T-helper 1 cell treated with Interleukin-12 subunit alpha and Interleukin-12 subunit beta and Interleukin-4 antibody, amounts not matched to agents 30 μg/mL and 1 μg/mL, for 36 hours (primary cell): ENCODE results near the gene MRGPRG.

Source experiments
- H3K27ac Mint-ChIP-seq: one replicate; pipeline ENCODE4 v1.8.0; 2021; ENCODE audit warnings: mild to moderate bottlenecking, mixed read lengths
- H3K27me3 Mint-ChIP-seq: one replicate; pipeline ENCODE4 v1.8.0; 2021; ENCODE audit warnings: low read depth, mixed read lengths
- H3K36me3 Mint-ChIP-seq: one replicate; pipeline ENCODE4 v1.8.0; 2021; ENCODE audit warnings: low read depth, mixed read lengths
- H3K4me1 Mint-ChIP-seq: one replicate; pipeline ENCODE4 v1.8.0; 2021; ENCODE audit warnings: low read depth, mixed read lengths
- H3K4me3 Mint-ChIP-seq: one replicate; pipeline ENCODE4 v1.8.0; 2021; ENCODE audit warnings: mild to moderate bottlenecking, moderate library complexity, mixed read lengths
- H3K9me3 Mint-ChIP-seq: one replicate; pipeline ENCODE4 v1.8.0; 2021; ENCODE audit warnings: mixed read lengths

The MRGPRG gene

DNA sequence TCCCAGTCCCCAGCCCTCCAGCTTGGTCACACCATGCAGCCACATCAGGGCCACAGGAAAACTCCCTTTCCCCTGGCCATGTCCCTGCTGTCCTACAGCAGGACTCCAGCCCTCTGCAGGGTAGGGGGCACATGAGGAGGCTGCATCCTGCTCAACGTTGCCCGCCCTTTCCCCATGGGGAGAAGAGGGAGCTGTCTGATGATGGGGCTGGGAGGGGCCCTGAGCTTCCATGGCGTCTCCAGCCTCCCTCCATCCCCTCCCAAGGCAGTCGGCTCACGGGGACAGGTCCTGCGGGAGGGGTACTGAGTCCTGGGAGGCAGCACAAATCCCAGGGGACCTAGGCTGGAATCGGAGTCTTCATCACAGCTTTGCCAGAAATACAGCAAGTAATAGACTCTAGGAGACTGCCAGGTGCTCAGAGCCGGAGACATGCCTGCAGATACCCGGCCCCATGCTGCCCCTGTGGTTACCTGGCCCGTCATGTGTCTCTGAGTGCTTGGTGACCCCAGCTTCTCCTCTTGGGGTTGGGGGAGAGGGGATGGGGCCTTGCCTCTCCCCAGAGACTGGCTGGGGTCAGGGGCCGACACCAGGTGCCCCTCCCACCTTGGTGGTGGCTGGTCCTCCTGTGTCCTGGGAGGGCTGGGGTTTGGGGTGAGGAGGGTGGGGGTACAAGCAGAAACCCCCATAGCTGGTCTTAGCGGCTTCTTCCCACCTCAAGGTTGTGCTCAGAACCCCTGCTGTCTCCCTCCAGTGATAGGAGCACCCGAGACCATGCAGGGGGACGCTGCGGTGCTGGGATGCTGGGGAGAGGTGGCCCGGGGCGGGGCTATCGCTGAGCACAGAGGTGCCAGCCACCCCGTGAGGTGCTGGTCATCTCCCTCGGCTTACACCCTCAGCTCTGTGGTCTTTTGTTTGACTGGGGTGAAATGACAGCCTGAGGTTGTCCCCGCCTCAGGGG lies 11.3 kb upstream of the MRGPRG start:
- no peaks in the 10 kb centered on the region for H3K9me3 Mint-ChIP-seq
- H3K4me1 Mint-ChIP-seq: no peaks in the 10 kb centered on the region
- no peaks in the 10 kb centered on the region for H3K36me3 Mint-ChIP-seq
- no peak overlapping the region for H3K4me3 Mint-ChIP-seq
- no peak overlapping the region for H3K27ac Mint-ChIP-seq
- no peaks in the 10 kb centered on the region for H3K27me3 Mint-ChIP-seq

DNA sequence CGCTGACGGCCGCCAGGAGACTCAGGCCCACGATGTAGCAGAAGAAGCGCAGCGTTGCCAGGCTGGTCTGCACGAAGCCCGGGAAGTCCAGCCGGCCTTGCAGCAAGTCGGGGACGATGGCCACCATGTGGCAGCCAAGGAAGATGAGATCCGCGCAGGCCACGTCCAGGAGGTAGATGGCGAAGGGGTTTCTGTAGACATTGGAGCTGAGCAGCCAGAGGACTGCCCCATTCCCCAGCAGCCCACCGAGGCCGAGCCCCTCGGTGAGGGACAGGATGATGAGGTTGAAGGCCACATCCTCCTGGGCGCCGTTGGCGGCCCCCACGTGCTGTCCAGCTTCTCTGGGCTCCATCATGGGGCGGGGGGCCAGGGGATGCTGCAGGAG lies 9.8 kb upstream of the MRGPRG start:
- H3K4me3 Mint-ChIP-seq: no peak overlapping the region
- no peak overlapping the region for H3K27ac Mint-ChIP-seq
- no peaks in the 10 kb centered on the region for H3K36me3 Mint-ChIP-seq
- no peaks in the 10 kb centered on the region for H3K4me1 Mint-ChIP-seq
- H3K9me3 Mint-ChIP-seq: no peaks in the 10 kb centered on the region
- H3K27me3 Mint-ChIP-seq: no peaks in the 10 kb centered on the region

DNA sequence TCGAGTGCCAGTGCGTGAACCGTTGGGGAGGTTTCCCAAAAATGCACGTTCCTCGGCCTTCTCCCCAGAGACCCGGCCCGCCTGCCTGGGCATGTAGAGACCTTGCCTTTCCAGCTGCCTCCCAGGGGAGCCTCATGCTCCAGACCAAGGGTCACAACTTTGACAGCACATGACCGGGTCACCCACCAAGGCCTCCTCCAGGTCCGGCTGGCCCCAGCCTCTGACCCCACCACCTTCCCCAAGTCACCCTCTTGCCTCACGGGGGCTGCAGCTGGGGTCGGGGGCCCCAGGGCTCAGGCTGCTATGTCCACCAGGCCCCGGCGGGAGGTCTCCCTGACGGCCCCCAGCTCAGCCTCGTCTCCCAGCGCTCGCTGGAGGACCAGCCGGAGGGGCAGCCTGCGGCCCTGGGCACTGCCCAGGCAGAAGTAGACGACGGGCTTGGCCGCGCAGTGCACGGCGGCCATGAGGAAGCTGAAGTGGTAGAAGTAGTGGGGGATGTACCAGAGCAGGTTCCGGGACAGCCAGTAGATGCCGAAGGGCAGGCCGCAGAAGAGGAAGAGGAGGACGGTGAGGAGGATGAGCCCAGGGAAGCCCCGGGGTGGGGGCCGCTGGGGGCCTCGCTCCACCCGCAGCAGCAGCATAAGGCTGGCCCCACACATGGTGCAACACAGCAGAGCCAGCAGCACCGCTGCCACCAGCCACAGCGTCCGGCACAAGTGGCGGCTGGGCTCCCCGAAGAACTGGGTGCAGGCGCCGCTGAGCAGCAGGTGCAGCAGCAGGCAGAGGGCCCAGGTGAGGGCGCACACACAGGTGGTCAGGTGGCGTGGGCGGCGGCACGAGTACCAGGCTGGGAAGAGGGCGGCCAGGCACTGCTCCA lies 9.2 kb upstream of the MRGPRG start:
- Mint-ChIP-seq H3K27ac (no peak overlapping the region), H3K27me3 (peaks cover under 1% of the 10 kb centered on the region), H3K9me3 (no peaks in the 10 kb centered on the region), H3K36me3 (no peaks in the 10 kb centered on the region), H3K4me3 (no peak overlapping the region), H3K4me1 (no peaks in the 10 kb centered on the region)

DNA sequence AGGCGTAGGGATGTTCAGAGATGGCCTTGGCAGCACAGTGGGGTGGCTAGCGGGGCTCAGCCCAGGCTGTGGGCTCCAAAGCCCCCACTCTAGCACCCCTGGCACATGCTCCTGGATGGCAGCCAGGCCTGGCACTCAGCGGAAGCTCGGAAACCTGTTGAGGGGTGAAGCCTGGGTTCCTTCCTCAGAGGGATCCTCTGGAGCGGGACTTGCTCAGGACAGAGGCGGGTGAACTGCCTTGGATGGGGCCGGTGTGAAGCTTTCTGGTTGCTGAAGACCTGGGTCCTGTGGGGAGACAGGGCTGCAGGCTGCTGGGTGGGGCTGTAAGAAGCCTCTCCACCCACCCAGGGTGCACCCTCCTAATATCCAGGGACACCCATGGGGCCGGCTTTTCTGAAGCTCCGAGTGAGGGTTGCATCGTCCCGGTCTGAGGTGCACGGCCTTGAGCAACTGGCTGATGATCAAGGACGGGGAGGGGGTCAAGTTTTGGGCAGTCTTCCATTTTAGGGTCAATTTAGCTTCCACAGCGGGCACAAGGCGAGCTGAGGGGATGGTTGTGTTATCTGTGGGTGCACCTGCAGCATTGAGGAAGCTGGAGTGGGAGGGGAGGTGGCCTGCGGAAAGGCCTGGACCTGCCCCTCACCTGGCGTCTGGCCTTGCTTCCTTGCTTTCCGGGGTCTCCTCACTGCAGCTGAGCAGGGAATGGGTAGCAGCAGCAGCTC lies 8.4 kb upstream of the MRGPRG start:
- Mint-ChIP-seq H3K4me1 (no peaks in the 10 kb centered on the region), H3K27me3 (peaks cover 3% of the 10 kb centered on the region), H3K36me3 (no peaks in the 10 kb centered on the region), H3K4me3 (no peak overlapping the region), H3K27ac (no peak overlapping the region), H3K9me3 (no peaks in the 10 kb centered on the region)

DNA sequence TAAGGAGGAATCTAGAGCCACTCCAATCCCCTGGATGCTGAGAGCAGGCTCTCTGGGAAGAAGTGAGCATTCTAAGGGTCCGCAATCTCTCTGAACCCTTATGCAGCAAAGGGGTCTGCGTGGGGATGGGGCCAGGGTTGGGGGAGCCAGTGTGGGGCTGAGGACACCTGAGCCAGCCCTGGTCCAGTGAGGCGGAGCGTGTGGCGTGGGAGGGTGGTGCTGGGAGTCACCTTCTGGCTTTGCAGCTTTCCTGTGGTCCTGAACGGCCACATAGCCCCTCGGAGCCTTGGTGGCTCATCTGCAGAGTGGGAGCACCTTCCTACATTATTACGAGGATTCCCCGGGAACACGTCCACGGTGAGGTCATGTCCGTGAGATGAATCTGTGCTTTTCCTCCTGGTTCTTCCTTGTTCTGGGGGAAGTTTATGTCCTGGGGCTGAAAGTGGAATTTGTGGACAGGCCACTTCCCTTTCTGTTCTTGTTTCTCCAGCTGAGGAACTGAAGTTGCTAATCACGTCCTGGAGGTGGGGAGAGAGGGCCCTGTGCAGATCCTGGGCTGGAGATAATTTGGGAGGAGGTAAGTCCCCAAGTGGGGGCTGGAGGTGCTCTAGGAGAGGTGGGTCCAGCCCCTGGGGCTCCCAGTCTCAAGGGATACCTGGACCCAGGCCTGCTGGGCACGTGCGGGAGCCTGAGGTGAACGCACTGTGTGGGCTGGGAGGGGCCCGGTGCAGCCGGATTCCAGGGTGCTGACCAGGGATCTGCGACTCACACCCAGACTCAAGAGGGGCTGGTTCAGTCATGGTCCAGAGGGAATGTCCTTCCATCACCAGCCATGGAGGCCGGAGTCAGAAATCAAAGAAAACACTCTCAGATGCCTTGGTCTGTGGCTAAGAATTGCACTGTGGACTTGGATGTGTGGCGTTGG lies 7.5 kb upstream of the MRGPRG start:
- H3K4me1 Mint-ChIP-seq: no peaks in the 10 kb centered on the region
- H3K27ac Mint-ChIP-seq: no peak overlapping the region
- H3K36me3 Mint-ChIP-seq: no peaks in the 10 kb centered on the region
- H3K27me3 Mint-ChIP-seq: peaks cover 3% of the 10 kb centered on the region
- no peak overlapping the region for H3K4me3 Mint-ChIP-seq
- H3K9me3 Mint-ChIP-seq: no peaks in the 10 kb centered on the region

DNA sequence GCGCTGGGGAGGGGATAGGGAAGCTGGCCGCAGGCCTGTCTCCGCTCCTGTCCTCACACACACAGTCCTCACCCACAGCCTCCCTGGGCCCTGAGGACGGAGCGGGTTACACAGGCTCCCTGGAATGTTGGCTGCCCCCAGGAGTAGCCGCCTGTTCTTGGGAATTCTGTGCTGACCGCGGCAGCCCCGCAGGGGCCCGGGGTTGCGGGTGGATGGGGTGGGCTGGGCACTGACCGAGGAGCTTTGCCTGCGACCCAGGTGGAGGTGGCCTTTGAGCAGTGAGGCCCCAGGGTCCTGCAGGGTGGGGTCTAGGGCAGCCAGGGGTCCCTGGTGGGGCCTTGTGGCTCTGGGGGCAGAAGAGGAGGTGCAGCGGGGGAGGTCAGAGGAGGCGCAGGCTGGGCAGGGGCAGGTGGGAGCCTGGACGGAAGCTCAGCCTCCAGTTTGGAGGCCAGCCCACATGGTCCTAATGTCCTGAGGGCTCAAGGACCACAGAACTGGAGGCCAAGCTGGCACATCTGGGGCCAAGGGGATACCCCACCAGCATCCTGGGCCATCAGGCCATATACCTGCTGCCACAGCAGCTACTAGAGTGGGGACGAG lies 6.6 kb upstream of the MRGPRG start:
- Mint-ChIP-seq H3K4me1 (no peaks in the 10 kb centered on the region), H3K4me3 (no peak overlapping the region), H3K36me3 (no peaks in the 10 kb centered on the region), H3K27me3 (peaks cover 3% of the 10 kb centered on the region), H3K27ac (no peak overlapping the region), H3K9me3 (no peaks in the 10 kb centered on the region)

DNA sequence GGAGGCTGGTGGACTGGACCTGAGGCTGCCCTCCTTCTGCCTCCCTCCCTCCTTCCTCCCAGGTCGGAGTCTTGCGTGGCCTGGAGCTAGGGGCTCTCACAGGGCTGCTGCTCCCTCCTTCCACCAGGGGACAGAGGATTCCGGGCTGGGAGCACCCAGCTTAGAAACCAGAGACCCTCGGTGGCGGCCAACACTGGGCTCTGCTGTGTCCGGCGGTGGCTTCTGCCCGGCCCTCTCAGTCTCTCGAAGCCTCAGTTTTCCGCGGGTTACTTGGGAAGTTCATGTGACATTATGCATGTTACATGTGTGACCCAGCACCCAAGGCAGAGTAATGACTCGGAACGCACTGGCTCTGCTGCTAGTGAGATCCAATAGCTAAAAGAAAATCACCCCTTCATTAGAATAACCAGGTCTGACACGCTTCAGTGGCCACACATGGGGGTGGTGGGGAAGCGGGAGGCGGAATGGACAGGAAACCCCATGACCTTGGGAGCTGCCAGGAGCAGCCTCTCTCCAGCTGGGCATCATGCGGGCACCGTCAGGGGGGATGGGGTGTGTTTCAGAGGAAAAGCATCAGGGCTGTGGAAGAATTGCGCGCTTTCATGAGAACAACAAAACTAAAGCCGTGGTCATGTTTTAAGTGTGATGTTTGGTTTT lies 5.9 kb upstream of the MRGPRG start:
- Mint-ChIP-seq H3K9me3 (no peaks in the 10 kb centered on the region), H3K4me1 (no peaks in the 10 kb centered on the region), H3K27me3 (peaks cover 3% of the 10 kb centered on the region), H3K36me3 (no peaks in the 10 kb centered on the region), H3K27ac (no peak overlapping the region), H3K4me3 (no peak overlapping the region)

DNA sequence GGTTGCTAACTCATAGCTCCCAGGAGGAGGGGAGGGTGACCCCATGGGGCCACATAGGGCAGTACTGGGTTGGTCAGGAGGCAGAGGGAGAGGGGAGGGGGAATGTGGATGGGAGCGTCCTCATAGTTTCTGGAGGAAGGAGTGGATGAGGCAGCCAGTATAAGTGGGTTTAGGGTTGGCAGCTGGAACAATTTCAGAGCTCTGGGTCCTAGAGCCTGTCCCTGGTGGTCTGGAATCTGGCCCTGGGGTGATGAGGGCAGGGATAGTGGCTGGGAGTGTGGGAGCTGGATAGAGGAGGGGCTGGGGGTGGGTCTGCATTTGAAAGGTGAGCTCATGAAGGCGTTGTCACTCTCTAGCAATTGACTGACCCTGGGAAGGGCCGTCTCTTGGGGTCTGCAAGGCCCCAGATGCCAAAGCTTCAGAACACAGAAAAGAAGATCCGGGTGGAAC lies 5.3 kb upstream of the MRGPRG start:
- Mint-ChIP-seq H3K4me1 (no peaks in the 10 kb centered on the region), H3K27me3 (peaks cover 3% of the 10 kb centered on the region), H3K9me3 (no peaks in the 10 kb centered on the region), H3K4me3 (no peak overlapping the region), H3K36me3 (no peaks in the 10 kb centered on the region), H3K27ac (no peak overlapping the region)

DNA sequence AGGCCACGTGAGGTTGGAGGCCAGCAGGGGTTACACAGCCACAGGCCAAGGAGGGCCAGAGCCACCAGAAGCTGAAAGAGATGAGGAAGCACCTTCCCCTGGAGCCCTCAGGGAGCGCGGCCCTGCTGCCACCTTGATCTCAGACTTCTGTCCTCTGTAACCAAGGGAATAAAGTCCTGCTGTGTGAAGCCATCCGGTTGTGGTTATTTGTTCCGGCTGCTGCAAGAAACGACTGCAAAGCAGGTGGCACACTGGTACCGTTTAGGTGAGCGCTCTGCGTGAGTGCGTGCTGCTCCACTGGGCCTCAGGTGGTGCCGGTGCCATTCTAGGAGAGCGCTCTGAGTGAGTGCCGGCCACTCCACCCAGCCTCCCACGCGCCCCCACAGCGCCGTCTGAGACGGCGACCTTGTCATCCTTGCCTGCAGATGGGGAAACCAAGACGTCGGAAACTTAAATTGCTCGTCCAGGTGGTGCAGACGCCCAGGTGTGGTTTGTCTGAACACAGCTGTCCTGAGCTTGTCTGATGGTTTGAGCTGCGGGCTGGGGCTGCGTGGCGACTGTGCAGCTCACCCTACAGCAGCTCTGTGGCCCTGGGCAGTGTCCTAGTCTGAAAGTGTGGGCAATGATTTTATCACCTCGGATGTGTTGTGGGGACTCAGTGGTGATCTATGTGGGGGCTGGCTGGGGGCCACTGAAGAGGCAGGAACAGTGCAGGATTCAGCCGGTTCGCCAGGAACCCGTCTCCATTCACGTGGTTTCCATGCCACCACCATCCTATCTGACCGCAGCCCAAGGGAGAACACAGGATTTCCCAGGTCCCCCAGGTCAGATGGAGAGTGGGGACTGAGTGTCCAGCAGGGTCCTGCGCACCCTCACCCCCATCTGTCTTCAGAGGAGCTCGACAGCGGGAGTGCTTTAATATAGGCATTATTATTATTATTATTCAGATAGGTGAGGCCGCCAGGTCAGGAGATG lies 4.6 kb upstream of the MRGPRG start:
- no peak overlapping the region for H3K4me3 Mint-ChIP-seq

DNA sequence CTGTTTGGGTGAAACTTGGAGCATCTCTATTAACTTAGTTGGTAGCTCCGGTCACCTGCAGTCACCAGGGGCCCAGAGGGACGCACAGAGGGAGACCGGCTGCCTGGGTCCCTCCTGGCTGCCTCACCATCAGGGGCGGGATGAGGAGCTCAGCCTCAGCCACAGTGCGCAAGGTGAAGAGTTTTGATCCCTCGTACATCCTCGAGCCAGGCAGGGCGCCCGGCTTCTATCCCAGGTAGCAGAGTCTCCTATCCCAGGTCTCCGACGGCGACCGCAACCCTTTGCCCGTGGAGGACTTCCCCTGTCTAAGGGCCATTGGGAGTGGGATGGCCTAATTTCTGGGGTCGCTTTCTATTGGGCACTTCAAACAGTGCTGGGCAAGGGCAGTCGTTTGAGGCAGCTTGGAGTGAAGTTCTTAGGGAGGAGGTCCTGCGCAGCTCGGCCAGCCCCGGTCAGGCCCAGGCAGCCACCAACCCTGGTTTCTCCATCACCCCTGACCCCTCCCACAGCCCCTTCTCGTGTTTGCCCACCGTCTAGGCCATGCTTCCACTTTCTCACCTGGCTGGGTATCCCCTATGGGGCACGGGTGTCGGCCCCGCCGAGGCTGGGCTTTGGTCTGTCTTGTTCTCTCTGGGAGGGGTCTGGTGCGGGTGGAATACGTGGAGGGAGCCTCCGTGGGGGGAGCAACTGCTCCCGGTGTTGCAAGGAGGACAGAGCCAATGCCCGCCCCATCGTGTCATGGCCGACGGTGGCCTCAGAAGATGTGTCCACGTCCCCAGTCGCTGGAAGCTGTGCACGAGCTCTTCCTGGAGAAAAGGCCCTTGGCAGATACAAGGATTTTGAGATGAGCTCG lies 3.6 kb upstream of the MRGPRG start:
- Mint-ChIP-seq H3K36me3 (no peaks in the 10 kb centered on the region), H3K4me3 (no peak overlapping the region), H3K9me3 (no peaks in the 10 kb centered on the region), H3K27me3 (peaks cover 3% of the 10 kb centered on the region), H3K27ac (no peak overlapping the region), H3K4me1 (no peaks in the 10 kb centered on the region)

More for the DNA sequence above, 4.6 kb upstream of the MRGPRG start:
- no peaks in the 10 kb centered on the region for H3K36me3 Mint-ChIP-seq
- H3K27me3 Mint-ChIP-seq: peaks cover 3% of the 10 kb centered on the region
- H3K27ac Mint-ChIP-seq: no peak overlapping the region
- no peaks in the 10 kb centered on the region for H3K4me1 Mint-ChIP-seq
- no peaks in the 10 kb centered on the region for H3K9me3 Mint-ChIP-seq

DNA sequence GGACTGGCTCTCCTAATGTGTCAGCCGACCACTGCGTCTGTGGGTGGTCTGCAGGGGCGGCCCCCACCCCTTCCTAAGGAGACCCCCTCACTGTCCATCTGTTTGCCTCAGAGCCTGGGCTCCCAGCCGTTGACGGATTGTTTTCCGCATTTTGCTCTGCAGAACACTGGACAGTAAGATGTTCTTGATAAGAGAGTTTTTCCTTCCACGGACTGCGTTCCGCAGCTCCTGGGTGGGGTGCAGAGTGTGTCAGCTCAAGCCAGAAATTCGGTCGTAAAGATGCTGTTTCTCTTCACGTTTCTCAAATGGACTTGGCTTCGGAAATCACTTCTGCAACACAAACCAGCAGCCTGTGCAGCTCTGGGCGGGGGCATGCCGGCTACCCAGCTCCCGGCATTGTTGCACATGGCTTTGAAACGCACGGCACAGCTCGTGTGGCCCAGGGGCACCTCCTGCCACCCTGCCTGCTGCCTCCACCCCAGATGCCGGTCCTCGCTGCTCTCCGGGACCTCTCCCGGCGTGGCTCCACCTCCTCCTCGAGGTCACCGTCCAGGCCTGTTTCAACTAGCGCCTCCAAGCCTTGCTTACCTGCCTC lies 2.9 kb upstream of the MRGPRG start:
- Mint-ChIP-seq H3K27me3 (peaks cover 3% of the 10 kb centered on the region), H3K36me3 (no peaks in the 10 kb centered on the region), H3K4me3 (no peak overlapping the region), H3K4me1 (no peaks in the 10 kb centered on the region), H3K9me3 (no peaks in the 10 kb centered on the region), H3K27ac (no peak overlapping the region)
